ENCODE measurements around the gene CFAP46.

CFAP46 gene

DNA sequence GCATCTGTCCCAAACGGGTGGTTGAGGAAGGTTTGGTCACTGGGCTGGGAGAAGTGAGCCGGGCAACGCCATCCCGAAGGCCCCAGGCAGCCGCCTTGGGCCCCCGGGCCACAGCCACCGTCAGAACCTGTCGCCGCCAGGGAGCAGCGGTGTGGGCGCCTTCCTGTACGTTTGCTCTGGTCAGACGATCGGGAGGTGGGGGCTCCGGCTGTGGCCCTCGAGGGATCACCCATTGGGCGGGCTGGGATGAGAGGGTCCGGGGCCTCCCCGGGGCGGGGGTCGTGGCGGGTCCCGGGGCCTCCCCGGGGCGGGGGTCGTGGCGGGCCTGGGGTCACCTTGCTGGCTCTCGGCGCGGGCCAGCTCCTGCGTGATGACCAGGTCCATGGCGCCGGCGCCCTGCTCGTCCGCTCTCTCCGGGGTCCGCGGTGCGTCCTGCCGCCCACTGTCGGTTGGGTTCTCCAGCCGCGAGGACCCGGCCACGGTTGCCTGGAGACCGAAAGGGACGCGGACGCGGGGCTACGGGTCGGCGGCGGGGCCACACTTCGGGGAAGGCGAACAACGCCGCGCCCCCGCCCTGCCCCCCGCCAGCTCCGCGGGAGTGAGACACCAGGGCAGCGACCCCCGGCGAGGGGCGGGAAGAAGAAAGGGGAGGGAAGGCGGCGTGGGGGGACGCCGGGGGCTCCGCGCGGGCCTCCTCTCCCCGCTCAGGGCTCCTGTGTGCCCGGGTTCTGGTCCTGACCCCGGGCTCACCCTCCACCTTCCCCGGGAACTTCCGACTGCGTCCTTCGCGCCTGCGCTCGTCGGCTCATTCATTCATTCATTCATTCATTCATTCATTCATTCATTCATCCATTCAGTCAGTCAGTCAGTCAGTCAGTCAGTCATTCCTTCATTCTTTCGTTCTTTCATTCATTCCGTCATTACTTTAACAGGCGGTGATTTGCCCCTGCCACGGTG, at the start of gene CFAP46:
CFAP46 (minus strand) TSS at position 470 of the 957 bp plus-strand sequence; CDS start at position 384, 86 bp downstream.
- Mint-ChIP-seq H3K9me3 (no peaks in the 10 kb centered on the region), H3K27me3 (peaks cover 71% of the 10 kb centered on the region), H3K27ac (peak within 1 kb of the TSS in 1 of 2 donors; percentile 36), H3K4me1 (peaks cover 41% of the 10 kb centered on the region), H3K4me3 (peak within 1 kb of the TSS; percentile 74 to 81)
- DNase-seq (no peak), ATAC-seq (peak; percentile 33)

DNA sequence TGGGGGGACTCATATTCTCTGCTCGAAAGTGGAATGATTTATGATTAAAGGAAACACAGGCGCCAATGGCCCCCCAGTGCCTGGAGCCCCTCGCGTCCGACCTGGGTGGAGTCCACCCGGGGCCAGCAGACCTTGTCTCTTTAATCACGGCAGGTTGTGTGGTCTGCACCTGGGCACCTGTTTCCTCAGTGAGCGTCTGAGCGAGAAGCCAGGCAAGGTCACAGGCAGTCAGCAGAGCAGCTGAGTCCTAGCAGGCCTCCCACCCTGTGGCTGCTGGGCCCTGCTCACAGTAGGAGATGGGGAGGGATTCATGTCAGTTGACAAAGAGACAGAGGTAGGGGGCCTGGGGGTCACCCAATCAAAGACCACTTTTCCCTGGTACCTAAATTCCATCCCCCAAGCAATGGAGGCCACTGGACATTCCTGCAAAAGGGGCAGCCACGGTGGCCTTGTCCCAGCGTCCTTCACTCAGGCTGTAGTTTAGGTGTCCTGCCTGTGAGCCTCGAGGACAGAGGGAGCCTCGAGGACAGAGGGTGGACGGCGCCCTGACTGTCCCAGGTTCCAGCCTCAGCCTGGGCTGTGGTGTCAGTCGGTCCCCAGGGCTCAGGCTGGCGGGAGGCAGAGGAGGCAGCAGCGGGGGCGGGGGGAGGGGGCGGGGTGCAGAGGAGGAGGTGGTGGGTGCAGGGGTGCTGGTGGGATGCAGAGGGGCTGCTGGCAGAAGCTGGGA, 49.5 kb upstream of the CFAP46 start:
- ATAC-seq (no peak), DNase-seq (no peak)
- Mint-ChIP-seq H3K27me3 (peaks cover 8% of the 10 kb centered on the region), H3K9me3 (no peaks in the 10 kb centered on the region), H3K27ac (no peak overlapping the region), H3K4me1 (no peaks in the 10 kb centered on the region), H3K4me3 (no peak overlapping the region)

DNA sequence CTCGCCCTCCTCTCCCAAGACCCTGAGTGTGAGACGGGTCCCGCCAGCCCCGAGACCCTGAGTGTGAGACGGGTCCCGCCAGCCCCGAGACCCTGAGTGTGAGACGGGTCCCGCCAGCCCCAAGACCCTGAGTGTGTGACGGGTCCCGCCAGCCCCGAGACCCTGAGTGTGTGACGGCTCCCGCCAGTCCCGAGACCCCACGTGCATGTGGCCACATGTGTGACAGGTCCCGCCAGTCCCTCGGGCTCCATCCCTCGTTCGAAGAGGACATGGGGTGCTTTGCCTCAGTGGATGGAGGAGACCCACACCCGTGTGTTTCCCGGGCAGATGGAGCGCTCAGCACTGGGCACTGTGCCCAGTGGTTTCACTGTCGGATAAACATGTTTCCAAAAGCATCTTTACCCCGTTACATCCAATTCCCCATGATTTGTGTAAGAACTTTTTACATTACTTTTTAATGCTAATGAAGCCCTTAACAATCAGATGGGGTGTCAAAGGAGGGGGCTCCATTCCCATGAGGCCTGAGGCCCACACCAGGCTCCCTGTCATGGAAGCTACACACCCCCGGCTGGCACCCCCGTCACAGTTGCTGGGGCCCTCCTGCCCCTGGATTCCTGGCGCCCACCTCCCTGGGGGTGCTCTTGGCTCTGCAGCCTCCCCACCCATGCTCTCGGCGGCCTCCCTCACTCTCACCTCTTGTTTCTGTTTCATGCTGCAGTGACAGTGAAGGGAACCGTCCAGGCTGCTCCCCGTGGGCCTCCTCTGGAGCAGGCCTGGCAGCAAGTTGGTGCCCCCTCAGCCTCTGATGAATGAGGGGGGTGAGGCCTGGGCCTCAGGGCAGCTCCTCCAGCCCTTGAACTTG, 48.5 kb upstream of the CFAP46 start:
- Mint-ChIP-seq H3K4me1 (no peaks in the 10 kb centered on the region), H3K27me3 (peaks cover 8% of the 10 kb centered on the region), H3K27ac (no peak overlapping the region), H3K9me3 (no peaks in the 10 kb centered on the region), H3K4me3 (no peak overlapping the region)
- DNase-seq, result no peak
- no peak for ATAC-seq

DNA sequence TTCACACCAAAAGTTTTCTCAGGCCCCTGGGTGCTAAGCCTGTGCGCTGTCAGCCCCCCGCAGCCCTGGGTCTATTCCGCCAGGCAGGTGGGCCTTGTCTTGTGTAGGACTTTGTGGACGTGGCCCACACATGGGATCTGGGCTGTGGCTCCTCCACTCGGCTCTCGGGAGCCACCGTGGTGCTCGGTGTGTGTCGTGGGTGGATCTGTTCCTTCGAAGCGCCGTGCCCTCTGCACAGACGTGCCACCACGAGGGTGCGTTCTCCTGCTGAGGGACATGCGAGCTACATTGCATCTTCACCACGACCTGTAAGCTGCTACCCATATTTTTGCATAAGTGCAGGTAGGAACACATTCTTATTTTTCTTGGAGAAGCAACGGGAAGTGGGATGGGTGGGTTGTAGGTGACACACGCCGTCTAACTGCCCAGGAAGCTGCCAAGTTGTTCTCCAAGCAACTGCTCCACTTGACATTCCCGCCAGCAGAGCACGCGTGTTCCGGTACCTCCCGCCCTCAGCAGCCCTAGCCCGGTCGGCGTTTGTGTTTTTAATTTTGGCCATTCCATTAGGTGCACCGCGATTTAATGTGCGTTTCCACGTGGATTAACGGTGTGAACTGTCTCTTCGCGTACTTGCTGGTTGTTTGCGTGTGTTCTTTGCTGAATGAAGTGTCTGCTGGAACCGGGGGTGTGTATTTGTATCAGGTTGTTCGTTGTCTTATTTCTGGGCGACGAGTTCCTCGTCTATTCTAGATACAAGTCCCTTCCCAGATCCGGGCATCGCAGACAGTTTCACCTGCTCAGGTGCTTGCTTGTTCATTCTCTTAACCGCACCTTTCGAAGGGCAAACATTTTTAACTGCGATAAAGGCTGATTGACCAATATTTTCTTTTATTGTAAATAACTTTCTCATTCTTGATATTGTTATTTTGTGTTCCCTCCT, 47.4 kb upstream of the CFAP46 start:
- Mint-ChIP-seq H3K27me3 (peaks cover 15% of the 10 kb centered on the region), H3K9me3 (no peaks in the 10 kb centered on the region), H3K27ac (no peak overlapping the region), H3K4me1 (no peaks in the 10 kb centered on the region), H3K4me3 (no peak overlapping the region)
- DNase-seq (no peak), ATAC-seq (no peak)

DNA sequence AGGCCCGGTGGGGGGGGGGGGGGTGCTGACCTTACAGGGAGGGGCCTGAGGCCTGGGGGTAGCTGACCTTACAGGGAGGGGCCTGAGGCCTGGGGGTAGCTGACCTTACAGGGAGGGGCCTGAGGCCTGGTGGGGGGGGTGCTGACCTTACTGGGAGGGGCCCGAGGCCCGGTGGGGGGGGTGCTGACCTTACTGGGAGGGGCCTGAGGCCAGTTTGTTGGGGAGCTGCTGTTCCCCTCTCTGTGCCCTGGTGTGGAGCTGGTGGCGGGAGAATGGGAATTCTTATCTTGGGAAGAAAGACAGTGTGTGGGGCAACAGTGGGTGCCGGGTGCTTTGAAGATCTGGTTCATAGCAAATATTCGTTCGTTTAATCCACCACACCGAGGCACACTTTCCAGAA, 46.6 kb upstream of the CFAP46 start:
- H3K4me1 Mint-ChIP-seq, result no peaks in the 10 kb centered on the region
- no peak for ATAC-seq
- peaks cover 15% of the 10 kb centered on the region for H3K27me3 Mint-ChIP-seq
- H3K4me3 Mint-ChIP-seq, result no peak overlapping the region
- H3K27ac Mint-ChIP-seq, result no peak overlapping the region
- DNase-seq, result no peak
- H3K9me3 Mint-ChIP-seq, result no peaks in the 10 kb centered on the region

DNA sequence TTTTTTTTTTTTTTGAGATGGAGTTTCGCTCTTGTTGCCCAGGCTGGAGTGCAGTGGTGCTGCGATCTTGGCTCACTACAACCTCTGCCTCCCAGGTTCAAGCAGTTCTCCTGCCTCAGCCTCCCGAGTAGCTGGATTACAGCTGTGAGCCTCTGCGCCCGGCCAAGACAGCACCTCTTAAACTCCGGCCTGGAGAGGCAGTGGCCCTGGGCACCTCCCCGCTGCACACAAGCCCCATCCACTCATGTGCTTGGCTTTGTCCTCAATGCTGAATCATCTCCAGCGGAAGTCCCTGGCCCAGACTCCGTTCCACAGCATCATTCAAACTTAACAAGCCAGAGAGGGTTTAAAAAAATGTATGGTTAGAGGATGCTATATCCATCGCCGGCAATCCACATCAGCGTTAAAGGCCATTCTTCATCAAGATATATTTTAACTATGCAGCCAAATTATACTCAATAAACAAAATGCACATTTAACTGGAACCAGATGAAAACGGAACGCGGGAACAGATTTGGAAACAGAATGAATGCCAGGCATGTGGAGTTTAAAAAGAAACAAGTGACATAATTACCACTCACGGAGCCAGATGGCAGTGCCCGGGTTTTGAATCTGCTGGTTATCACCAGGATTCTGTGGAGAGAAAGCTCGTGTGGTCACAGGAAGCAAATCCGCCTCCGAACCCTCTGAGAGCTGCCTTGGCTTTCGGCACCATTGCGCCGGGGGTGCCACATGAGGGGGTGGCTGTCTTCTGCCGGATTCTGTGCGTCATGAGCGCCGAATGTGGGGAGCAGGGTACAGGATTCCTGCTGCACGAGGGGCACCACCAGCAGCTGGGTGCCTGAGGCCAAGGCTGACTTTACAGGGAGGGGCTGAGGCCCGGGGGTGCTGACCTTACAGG, 45.6 kb upstream of the CFAP46 start:
- no peak for ATAC-seq
- DNase-seq, result no peak
- Mint-ChIP-seq H3K27me3 (peaks cover 7% of the 10 kb centered on the region), H3K4me3 (no peak overlapping the region), H3K27ac (no peak overlapping the region), H3K9me3 (no peaks in the 10 kb centered on the region), H3K4me1 (no peaks in the 10 kb centered on the region)

DNA sequence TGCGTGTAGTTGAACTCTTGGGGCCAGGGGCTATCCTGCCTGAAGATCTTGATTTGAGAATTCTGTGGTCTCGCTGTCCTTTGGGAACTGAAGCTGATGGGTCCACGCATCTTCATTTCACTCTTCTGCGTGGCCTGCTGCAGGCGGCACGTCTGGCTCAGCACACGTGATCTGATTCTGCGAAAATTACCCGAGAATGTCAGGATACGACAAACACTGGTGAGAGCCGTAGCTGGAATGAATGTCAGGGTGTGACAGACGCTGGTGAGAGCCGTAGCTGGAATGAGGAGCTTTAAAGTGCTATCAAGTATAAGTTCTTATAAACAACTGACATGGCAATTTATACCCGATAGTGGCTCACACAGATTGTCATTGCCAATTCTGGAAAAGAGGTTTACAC, 44.6 kb upstream of the CFAP46 start:
- peaks cover 7% of the 10 kb centered on the region for H3K27me3 Mint-ChIP-seq
- no peak overlapping the region for H3K27ac Mint-ChIP-seq
- no peak for DNase-seq
- H3K4me1 Mint-ChIP-seq, result no peaks in the 10 kb centered on the region
- H3K4me3 Mint-ChIP-seq, result no peak overlapping the region
- no peak for ATAC-seq
- H3K9me3 Mint-ChIP-seq, result no peaks in the 10 kb centered on the region

DNA sequence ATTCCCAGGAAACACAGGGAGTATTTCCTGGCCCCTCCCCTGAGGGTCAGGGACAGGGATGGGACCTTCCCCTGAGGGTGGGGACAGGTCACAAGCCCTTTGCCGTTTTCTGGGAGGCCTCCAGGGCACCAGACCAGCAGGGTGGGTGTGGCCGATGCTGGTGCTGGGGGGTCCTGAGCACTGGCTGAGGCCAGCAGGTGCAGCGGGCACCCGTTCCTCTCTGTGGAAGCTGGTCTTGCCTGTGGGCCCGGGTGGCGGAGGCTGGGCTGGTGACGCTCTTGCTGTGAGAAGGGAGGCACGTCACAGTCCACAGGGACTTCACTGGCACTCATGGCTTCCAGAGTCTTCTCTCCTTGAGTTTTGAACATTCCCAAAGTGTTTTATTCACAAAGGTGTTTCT, 44.2 kb upstream of the CFAP46 start:
- Mint-ChIP-seq H3K4me1 (no peaks in the 10 kb centered on the region), H3K4me3 (no peak overlapping the region), H3K27me3 (peaks cover 7% of the 10 kb centered on the region), H3K27ac (no peak overlapping the region), H3K9me3 (no peaks in the 10 kb centered on the region)
- DNase-seq (no peak), ATAC-seq (no peak)

DNA sequence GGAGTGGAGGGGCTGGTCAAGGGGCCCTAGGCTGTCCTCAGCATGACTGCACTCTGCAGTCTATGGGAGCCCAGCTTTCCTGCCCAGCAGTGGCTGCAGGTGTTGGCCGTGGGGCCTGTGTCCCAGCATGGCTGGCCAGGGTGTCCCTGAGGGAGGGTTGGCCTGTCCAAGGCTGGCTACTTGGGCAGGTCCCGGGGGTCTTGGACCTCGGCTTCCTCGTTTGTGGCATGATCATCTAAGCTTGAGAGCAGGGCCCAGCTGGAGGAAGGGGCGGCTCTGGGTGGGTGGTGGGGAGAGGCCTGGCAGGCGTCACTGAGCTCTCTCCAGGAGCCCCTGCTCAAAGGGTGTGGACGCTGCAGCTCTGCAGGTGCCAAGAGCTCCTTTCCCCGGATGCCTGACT, 43.7 kb upstream of the CFAP46 start:
- H3K27me3 Mint-ChIP-seq, result peaks cover 7% of the 10 kb centered on the region
- no peak for ATAC-seq

DNA sequence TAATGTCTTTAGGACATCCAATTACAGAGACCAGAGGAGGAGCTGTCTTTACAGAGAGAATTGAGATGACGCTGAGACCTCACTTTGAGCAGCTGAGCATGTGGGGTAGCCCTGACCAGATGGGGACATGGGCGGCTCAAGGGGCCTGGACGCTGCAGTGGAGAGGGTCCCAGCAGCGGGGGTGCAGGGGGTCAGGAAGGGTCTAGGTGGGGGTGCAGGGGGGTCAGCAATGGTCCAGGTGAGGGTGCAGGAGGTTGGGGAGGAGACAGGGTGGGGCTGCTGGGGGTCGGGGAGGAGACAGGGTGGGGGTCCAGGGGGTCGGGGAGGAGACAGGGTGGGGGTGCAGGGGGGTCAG, 43.2 kb upstream of the CFAP46 start:
- Mint-ChIP-seq H3K4me3 (no peak overlapping the region), H3K27me3 (peaks cover 7% of the 10 kb centered on the region), H3K9me3 (no peaks in the 10 kb centered on the region), H3K27ac (no peak overlapping the region), H3K4me1 (no peaks in the 10 kb centered on the region)
- DNase-seq, result no peak
- ATAC-seq, result peak; percentile 36

More for the DNA sequence above, 43.7 kb upstream of the CFAP46 start:
- H3K27ac Mint-ChIP-seq, result no peak overlapping the region
- no peaks in the 10 kb centered on the region for H3K9me3 Mint-ChIP-seq
- H3K4me1 Mint-ChIP-seq, result no peaks in the 10 kb centered on the region
- no peak overlapping the region for H3K4me3 Mint-ChIP-seq
- DNase-seq, result no peak

DNA sequence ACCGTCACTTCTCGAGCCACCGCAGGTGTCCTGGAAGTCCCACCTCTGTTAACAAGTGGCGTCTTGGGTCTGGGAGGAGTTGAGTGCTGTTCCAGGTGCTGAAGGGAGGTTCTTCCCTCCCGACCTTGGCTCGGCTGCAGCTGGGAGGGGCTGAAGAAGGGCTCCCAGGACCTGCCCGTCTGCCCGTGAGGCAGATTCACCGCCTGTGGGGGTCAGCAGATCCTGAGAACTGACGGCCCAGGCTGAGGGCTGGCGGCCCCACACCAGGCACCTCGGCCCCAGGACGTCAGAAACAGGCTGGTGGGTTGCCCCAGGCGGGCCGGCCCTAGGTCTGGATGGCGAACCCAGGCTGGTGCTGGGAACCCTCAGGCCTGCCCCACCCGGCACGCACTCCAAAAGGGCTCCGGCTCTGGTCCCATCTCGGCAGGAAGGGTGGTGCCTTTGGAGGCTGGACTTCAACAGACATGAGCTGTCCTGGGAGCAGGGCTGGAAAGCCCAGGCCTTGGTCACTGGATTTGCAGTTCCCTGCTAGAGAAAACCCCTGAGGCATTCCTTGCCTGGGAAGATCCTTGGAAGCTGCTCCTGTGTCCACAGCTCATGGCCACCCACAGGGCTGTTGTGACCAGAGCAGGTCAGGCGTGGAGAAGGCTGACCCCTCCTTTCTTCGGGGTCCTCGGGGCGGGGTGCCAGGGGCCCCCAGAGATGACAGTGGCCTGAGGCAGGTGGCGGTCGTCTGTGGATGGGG, 42.6 kb upstream of the CFAP46 start:
- DNase-seq (no peak), ATAC-seq (no peak)
- Mint-ChIP-seq H3K4me3 (no peak overlapping the region), H3K27ac (no peak overlapping the region), H3K9me3 (no peaks in the 10 kb centered on the region), H3K4me1 (no peaks in the 10 kb centered on the region), H3K27me3 (peaks cover 7% of the 10 kb centered on the region)

DNA sequence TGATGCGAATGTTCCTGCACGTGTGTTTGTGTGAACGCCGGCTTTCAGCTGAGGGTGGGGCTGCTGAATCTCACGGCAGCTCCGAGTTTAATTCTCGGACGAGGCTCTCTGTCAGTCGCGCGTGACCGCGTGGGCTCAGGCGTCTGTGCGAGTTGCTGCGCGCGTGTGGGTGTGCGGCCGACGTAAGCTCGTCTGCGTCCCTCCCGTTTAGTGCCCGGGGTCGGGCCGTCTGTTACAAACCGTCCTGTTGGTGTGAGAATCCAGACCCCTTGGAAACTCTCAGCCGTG, 41.6 kb upstream of the CFAP46 start:
- Mint-ChIP-seq H3K27ac (no peak overlapping the region), H3K4me3 (no peak overlapping the region), H3K9me3 (no peaks in the 10 kb centered on the region), H3K27me3 (peaks cover 7% of the 10 kb centered on the region), H3K4me1 (no peaks in the 10 kb centered on the region)
- DNase-seq, result no peak
- ATAC-seq, result no peak

DNA sequence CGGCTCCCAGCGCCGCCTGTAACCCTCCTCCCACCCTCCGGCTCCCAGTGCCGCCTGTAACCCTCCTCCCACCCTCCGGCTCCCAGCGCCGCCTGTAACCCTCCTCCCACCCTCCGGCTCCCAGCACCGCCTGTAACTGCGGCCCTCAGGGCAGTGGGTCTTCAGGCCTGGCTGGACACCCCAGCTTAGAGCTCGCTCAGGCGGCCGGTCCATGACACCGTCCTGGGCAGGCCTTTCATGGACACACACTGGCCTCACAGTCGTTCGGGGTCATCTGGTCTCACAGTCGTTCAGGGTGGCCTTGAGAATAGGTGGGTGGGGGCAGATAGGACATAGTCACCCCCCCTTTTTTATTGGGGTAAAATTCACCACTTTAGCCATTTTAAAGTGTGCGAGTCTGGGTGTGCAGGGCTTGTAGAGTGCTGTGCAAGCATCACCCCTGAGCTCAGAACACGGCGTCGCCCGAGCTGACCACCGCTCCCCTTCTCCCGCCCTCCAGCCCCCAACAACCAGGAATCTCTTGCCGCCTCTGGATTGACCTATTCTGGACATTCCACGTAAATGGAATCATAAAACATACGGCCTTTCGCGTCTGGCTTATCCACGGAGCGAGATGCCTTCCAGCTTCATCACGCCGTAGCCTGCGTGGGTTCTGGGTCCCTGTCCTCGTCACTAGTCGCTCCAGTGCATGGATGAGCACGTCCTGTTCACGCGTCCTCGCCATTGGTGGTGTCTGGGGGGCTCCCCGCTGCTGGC, 41.1 kb upstream of the CFAP46 start:
- Mint-ChIP-seq H3K27ac (no peak overlapping the region), H3K4me1 (no peaks in the 10 kb centered on the region), H3K27me3 (peaks cover 7% of the 10 kb centered on the region), H3K9me3 (no peaks in the 10 kb centered on the region), H3K4me3 (no peak overlapping the region)
- ATAC-seq (no peak), DNase-seq (no peak)

All from stimulated activated naive CD8-positive, alpha-beta T cell treated with anti-CD3 and anti-CD28 coated beads, Interleukin-15, amount 100 ng/mL, for 72 hours (primary cell).